GM13977 (cell line): Measurements from ENCODE around the gene TRIM56.
"Not testable (repeated sequence)": the region's sequence is repeated elsewhere in the genome, so short reads cannot be mapped to it uniquely, and the experiment has no call there.

Experiments
- DNase-seq: peaks from one replicate; pipeline ENCODE4 v3.0.0; 2012; ENCODE audit warnings: low spot score
- CTCF ChIP-seq: IDR thresholded peaks from 2 replicates; pipeline ENCODE4 v1.5.1; 2012; ENCODE audit warnings: mild to moderate bottlenecking, control low read depth; ENCODE audit not compliant: insufficient read depth; ENCODE audit errors: extremely low read depth, missing control alignments
- in situ Hi-C: fragments of 300-500 bp; cut with MboI; formaldehyde crosslinking; loops from one replicate; pipeline ENCODE4 v1.12.0; 2022; ENCODE audit warnings: low sequenced_read_pairs, low pct_unique_long_range_greater_than_20kb, mixed read lengths, inconsistent platforms; ENCODE audit not compliant: unreplicated experiment

Gene TRIM56

DNA sequence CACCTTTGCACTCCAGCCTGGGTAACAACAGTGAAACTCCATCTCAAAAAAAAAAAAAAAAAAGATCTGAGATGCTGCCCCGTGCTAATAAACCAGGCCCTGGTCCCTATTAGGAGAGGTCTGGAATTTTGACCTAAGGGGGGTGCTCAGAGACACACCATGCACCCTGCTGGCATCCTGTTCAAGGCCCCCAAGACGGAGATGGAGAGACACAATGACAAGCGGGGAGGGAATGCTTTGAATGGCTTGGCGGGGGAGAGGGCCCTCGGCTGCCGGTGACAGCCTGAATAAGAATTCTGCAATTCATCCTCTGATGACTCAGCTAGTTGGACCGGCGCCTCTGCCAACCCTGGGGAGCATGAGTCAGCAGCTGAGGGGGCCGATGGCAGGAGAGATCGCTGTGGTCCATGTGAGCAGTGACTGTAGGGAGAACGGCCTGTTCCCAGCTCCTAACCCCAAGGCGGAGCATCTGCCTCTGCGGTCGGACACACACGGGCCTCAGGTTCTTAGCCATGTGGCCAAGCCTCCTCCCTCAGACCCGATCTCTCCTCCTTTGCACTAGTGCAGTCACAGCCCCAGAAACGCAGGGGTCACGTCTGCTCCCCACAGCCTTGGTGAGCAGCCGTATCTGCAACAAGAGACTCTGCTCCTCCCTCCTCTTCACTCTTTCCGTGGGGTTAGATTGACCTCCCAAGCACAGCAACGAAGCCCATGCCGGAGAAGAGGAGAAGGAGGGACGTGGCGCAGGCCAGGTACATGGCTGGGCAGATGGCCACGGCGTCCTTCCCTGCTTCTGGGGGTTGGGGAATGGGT, 14.9 kb downstream of the TRIM56 start:
- TF ChIP-seq CTCF, result no peak
- in situ Hi-C loops, result no loop called here
- DNase-seq, result no peak

DNA sequence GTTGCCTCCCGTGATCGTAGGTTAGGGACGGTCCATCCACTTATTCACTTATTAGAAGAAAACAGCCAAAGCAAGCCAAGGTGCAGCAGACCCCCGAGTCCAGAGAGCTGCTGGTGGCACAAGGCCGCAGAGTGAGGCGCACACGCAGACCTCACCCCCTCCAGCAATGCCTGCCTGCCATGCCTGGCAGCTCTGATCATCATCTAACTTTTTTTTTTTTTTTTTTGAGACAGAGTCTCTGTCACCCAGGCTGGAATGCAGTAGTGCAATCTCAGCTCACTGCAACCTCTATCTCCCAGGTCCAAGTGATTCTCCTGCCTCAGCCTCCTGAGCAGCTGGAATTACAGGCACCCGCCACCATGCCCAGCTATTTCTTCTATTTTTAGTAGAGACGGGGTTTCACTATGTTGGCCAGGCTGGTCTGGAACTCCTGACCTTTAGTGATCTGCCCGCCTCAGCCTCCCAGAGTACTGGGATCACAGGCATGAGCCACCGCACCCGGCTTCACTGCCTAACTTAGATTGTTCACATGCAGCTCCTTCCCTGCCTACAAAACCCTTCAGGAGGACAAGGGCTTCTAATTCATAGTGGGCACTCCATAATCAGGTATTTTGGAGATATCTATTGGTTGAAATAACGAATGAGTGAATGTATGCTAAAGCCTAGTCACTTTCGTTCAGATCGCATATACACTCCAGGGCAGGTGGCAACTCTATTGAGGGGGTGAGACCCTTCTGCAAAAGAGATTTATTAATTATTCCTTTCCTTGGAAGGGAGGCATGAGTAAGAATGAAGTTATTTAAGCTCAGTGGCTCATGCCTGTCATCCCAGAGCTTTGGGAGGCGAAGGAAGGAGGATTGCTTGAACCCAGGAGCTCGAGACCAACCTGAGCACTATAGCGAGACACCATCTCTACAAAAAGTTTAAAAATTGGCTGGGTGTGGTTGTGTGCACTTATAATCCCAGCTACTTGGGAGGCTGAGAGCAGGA, 15.9 kb downstream of the TRIM56 start:
- in situ Hi-C loops, result no loop called here
- no peak for DNase-seq
- TF ChIP-seq CTCF, result no peak

GRCh38 chr7:101102026-101102425, 16.7 kb downstream of the TRIM56 start:
- DNase-seq, result no peak
- TF ChIP-seq CTCF, result no peak
- in situ Hi-C loops, result no loop called here

DNA sequence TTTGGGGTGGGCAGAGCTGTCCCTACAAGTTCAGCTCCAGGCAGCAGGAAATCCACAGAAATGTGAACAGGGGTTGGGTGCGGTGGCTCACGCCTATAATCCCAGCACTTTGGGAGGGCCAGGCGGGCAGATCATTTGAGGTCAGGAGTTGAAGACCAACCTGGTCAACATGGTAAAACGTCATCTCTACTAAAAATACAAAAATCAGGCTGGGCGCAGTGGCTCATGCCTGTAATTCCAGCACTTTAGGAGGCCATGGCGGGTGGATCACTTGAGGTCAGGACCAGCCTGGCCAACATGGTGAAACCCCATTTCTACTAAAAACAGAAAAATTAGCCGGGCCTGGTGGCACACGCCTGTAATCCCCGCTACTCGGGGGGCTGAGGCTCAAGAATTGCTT, 18.4 kb downstream of the TRIM56 start:
- in situ Hi-C loops, DNase-seq: not testable (repeated sequence)

GRCh38 chr7:101104193-101104713, 19.0 kb downstream of the TRIM56 start:
- no peak for DNase-seq
- in situ Hi-C loops, result no loop called here
- no peak for TF ChIP-seq CTCF

DNA sequence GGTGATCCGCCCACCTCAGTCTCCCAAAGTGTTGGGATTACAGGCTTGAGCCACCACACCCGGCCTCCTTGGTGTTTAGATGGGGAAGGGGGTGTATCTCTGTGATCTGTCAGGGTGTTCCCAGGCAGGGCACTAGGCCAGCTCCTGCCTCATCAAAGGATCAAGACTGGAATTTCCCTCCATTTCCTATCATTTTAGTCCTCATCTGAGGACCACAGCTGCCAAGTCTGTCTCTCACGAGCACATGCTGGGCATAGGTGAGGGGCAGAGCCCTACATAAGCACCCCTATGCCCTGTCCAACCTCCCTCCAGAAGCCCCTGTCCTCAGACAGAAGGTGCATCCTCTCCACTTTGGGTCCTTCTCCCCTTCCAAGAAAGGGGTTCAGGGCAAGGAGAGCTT, 19.5 kb downstream of the TRIM56 start:
- no peak for TF ChIP-seq CTCF
- no peak for DNase-seq
- in situ Hi-C loops, result no loop called here

DNA sequence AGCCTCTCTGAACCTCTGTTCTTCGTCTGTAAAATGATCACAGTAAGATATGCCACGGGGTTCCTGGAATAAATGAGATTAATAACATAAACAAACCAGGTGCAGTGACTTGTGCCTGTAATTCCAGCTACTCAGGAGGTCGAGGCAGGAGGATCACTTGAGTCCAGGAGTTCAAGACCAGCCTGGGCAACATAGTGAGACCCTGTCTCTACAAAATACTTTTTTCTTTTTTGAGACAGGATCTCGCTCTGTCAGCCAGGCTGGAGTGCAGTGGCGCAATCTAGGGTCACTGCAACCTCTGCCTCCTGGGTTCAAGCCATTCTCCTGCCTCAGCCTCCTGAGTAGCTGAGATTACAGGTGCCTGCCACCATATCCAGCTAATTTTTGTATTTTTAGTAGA, 20.0 kb downstream of the TRIM56 start:
- DNase-seq, in situ Hi-C loops: not testable (repeated sequence)
